Stimulated activated CD4-positive, alpha-beta T cell treated with anti-CD3 and anti-CD28 coated beads, TNF-alpha, amount 100 ng/mL, for 48 hours (primary cell): ENCODE results near the gene MCAT.

Source experiments
- DNase-seq, 3 donors: peaks; one replicate each; pipeline ENCODE4 v3.0.0-alpha.2; 2020; ENCODE audit warnings: low read depth in 3 of 3

MCAT gene

GRCh38 chr22:43094085-43094484 lies 49.1 kb downstream of the MCAT start:
- no peak for DNase-seq

- no peak for DNase-seq
Observed at GRCh38 chr22:43092085-43092484, 51.1 kb downstream of the MCAT start.

GRCh38 chr22:43090130-43090789 lies 52.9 kb downstream of the MCAT start:
- DNase-seq, result peak in 1 of 3 donors; percentile 45

GRCh38 chr22:43088984-43089717 lies 54.0 kb downstream of the MCAT start, which contains the start of gene TTLL1:
Gene TTLL1, minus strand, starts transcription at chr22:43089391. Its CDS starts 13,805 bp downstream, at chr22:43075586.
- DNase-seq, result peak; percentile 83 to 92 (median 85)

GRCh38 chr22:43088627-43088983 lies 54.6 kb downstream of the MCAT start:
- DNase-seq, result no peak

GRCh38 chr22:43085658-43086606 lies 57.3 kb downstream of the MCAT start:
- DNase-seq, result no peak
